GM21528 (cell line): ENCODE data around the gene CFAP52.
"Not testable (repeated sequence)": the region's sequence is repeated elsewhere in the genome, so short reads cannot be mapped to it uniquely, and the experiment has no call there.

Experiments used
- ATAC-seq: cut with Tn5 transposase; IDR thresholded peaks from one replicate; pipeline ENCODE4 v1.9.1; 2021; ENCODE audit warnings: mild to moderate bottlenecking, moderate library complexity; ENCODE audit not compliant: unreplicated experiment, low FRiP score

Gene CFAP52

DNA sequence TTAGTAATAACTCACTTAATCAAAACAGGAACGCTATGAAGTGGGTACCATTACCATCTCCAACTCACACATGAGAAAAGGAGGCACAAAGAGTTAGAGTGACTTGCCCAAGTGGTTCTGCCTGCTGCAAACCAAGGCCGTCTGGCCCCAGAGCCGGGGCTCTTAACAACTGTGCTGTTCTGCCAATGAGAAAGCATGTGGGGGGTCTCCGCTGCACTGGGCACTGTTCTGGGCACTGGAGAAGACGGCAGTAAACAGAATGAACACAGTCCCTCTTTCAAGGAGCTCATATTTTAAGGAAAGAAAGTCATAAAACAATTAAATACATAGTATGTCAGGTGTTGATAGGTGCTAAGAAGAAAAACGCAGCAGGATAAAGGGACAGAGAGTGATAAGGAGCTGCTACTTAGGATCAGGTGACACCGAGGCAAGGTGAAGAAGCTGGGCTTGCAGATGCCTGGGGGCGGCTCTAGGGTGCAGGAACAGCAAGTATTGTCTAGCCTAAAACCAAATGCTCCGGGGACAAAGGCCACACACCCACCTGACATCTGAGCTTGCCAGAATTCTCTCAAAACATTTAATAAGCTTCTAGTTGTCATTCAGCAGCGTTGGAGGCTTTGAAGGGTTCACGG lies 7.4 kb upstream of the CFAP52 start:
- ATAC-seq, result no peak

GRCh38 chr17:9571201-9571600 lies 5.2 kb upstream of the CFAP52 start:
- no peak for ATAC-seq

- ATAC-seq, result peak; percentile 69
Observed at GRCh38 chr17:9575381-9576101, 901 bp upstream of the CFAP52 start, which contains the start of gene STX8. TSS of gene STX8 (minus strand) at chr17:9575820. CDS start at chr17:9575808, 12 bp downstream.

DNA sequence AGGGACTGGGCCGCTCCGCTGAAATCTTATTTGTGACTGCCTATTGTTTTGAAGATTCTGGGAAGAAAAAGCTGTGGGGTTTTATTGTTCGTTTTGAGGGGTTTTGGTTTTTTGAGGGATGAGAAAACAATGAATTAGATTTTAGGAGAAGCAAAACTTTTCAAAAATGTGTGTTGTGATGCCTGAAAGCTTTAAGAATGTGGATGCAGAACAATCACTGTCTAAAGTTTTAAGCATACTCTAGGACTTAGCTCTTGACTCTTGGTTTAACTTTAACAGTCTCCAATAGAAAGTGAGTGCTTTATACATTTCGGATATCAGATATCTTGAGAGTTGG lies 899 bp downstream of the CFAP52 start:
- no peak for ATAC-seq

DNA sequence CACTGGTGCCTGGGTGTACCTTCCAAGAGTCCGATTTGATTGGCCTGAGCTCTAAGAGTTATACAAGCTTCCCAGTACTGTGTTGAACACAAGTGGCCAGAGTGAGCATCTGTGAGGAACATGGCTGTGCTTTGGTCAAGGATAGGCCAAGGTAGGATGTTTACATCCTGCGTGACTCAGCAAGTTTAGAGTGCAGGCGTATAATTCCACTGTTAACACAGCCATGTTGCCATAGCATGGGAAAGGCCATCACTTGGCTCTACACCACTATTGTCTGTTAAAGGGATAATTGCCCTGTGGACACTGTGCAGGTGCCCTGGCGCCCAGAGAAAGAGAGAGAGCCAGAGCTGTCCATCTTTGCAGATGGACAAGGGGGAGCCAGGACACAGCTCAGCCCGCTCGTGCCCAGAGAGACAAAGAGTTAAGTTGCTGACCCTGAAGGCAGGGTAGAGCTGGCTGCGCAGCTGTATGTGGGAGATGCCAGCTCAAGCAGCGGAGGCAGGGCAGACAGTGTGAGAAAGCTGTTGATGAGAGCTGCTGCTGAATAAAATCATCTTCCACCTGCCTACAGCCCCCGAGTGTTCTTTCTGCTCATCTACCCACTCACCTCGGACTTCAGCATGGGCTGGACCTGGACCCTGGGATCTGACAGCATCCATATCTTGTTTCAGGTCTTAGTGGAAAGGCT lies 11.7 kb downstream of the CFAP52 start:
- no peak for ATAC-seq

- ATAC-seq, result no peak
Observed at GRCh38 chr17:9594065-9594464, 17.6 kb downstream of the CFAP52 start.

DNA sequence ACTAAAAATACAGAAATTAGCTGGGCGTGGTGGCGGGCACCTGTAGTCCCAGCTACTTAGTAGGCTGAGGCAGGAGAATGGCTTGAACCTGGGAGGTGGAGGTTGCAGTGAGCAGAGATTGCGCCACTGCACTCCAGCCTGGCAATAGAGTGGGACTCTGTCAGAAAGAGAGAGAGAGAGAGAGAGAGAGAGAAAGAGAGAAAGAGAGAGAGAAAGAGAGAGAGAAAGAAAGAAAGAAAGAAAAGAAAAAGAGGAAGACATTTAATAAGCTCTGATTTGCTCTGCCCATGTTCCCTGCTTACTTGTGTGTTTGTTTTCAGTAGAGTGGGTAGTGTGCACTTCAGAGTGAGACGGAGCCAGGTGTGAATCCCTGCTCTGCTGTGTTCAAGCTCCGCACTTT lies 21.2 kb downstream of the CFAP52 start:
- not testable (repeated sequence) for ATAC-seq

DNA sequence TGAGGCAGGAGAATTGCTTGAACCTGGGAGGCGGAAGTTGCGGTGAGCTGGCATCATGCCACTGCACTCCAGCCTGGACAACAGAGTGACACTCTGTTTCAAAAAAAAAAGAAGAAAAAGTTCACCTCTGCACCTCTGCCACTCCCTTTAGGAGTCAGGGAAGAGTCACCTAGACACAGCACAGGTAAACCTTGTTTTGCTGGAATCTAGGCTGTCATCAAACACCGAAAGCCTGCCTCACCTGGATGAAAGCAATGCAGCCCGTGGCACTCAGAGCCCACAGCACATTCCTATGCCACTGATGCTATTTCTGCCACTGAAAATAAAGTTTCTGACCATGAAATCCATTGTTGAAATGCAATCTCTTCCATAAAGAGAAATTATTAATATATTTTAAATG lies 22.2 kb downstream of the CFAP52 start:
- no peak for ATAC-seq

GRCh38 chr17:9604583-9604982 lies 28.1 kb downstream of the CFAP52 start:
- not testable (repeated sequence) for ATAC-seq

GRCh38 chr17:9606453-9606852 lies 30.0 kb downstream of the CFAP52 start:
- no peak for ATAC-seq

- not testable (repeated sequence) for ATAC-seq
Observed at GRCh38 chr17:9607058-9607457, 30.6 kb downstream of the CFAP52 start.

DNA sequence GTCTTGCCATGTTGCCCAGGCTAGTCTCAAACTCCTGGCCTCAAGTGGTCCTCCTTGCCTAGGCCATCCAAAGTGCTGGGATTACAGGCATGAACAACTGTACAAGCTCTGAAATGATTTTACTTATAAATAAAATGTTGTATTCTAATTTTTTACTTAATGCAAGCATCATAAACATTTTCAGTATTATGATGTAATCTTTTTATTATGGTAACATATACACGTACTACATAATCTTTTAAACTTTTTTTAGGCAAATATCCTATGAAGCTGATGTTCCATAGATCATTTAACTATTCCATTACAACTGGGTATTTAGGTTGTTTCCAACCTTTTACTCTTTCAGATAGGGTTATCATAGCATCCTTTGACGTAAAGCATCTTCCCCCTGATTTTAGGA lies 35.1 kb downstream of the CFAP52 start:
- no peak for ATAC-seq

DNA sequence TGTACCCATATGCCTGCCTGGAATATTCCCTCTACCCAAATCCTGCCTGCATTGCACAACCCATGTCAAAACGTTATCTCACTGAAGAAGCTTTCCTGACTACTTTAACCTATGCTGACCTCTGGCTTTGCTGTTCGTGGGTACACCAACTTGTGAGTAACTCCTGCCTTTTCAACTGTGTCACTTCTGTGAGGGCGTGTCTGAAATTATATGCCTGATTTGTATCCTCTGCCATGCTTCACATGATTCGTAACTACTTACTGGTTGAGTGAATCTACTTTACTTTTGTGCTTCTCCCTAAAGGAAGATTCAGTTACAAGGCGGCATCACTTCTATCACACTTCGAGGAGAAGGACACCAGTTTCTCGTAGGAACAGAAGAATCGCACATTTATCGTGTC lies 35.6 kb downstream of the CFAP52 start:
- no peak for ATAC-seq

- no peak for ATAC-seq
Observed at GRCh38 chr17:9615486-9615885, 39.0 kb downstream of the CFAP52 start.

DNA sequence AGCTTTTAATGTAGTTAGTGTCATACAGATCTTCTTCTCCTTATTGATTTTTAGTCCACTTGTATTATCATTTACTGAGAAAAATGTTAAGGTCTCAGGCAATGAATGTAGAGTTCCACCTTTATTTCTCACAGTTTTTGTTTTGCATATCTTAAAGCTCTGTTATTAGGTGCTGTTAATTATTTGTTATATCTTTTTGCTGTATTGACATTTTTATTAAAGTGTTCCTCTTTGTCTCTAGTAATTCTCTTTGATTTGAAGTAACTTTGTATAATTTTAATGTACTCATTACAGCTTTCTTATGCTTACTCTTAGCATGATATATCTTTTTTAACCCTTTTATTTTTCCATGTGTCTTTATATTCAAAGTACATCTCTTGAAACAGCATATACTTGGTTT lies 46.5 kb downstream of the CFAP52 start:
- ATAC-seq, result no peak

DNA sequence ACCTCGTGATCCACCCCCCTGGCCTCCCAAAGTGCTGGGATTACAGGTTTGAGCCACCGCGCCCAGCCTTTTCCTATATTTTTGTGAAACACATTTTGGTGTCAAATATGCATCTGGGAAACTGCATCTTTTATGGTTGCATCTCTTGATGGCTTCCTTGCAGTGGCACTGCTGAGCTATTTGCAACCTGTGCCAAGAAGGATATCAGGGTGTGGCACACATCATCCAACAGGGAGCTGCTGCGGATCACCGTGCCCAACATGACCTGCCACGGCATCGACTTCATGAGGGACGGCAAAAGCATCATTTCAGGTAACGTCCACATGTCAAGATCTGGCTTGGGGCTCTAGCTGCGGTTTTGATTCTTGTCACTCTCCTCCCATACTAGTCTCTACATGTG lies 52.1 kb downstream of the CFAP52 start:
- no peak for ATAC-seq

DNA sequence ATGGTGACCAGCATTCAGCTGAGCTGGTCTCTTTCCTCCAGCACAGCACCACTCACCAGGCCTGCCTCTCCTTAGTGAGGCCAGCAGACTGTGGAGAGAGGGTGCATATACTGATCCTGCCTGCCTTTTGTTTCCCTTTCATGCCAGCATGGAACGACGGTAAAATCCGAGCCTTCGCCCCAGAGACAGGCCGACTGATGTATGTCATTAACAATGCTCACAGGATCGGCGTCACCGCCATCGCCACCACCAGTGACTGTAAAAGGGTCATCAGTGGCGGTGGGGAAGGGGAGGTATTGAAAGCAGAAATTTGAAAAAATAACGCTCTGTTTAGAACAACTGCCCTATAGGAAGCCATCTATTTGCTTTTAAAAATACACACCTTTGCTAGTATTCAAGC lies 56.3 kb downstream of the CFAP52 start:
- no peak for ATAC-seq

DNA sequence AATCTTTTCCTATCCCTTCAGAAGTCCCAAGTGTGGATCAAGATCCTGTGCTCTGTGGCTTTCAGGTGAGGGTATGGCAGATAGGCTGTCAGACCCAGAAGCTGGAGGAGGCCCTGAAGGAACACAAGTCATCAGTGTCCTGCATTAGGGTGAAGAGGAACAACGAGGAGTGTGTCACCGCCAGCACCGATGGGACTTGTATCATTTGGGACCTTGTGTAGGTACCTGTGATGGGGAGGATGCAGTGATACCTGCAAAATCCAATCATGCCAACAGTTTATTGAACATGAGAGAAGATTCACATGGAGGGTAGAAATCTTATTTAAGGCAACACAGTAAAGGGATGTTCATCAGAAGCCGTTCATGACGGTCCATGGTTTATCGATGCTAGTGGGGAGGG lies 58.9 kb downstream of the CFAP52 start:
- ATAC-seq, result no peak

- ATAC-seq, result no peak
Observed at GRCh38 chr17:9636501-9636900, 60.1 kb downstream of the CFAP52 start.

- ATAC-seq, result not testable (repeated sequence)
Observed at GRCh38 chr17:9640388-9640787, 63.9 kb downstream of the CFAP52 start.

GRCh38 chr17:9643611-9644010 lies 67.2 kb downstream of the CFAP52 start:
- no peak for ATAC-seq
